Activated T-cell treated with anti-CD3 and anti-CD28 coated beads for 1 hour (primary cell): Measurements from ENCODE around the gene MS4A6E.
A peak's percentile ranks its signal among the peaks of the same experiment; 100 is the strongest.
"Not testable (repeated sequence)": the region's sequence is repeated elsewhere in the genome, so short reads cannot be mapped to it uniquely, and the experiment has no call there.

ENCODE experiments used
- DNase-seq: peaks from one replicate; pipeline ENCODE4 v3.0.0-alpha.2; 2020; ENCODE audit warnings: low read depth

Gene MS4A6E

DNA sequence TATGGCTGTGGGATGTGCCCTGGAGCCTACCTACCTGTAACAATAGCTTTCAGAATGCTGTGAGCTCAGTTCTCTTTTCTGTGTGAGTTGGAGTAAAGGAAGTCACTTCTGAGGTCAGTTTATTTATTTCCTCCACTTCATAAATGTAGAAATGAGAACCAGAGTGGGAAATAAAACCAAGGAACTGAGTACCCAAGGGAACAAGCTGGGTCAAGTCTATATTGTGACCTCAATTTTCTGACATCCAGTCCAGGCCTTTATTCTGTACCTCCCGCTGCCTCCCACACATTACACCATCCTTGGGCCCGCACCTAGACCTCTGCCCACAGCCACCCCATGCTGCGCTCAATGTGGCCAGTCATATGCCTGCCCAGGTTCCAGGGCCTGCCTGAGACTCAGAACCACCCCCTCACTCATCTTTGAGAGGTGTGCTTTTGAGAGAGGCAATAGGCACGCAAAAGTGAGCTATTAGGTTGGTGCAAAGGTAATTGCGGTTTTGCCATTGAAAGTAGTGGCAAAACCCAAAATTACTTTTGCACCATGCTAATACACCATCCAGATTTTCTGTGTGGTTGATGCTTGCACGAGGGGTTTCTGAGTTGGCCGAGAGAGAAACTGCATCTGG is 9.8 kb downstream of the MS4A6E start:
- DNase-seq, result no peak

DNA sequence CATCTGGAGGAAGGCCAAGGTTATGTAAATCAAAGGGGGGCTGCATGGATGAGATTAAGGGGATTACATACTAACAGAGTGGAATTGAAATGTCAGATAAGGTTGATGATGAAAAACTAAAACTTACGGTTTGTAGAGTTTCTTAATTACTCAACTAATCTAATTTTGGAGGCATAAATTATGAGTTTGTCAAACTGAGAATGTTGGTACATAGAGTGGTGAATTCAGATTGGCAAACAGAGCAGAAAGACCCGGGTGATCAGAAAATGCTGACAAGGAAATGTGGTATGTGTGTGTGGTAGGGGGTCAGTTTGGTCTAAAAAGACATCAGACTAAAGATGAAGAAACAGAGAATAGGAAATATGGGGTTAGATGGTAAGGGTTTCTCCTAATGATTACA is 11.0 kb downstream of the MS4A6E start:
- no peak for DNase-seq

DNA sequence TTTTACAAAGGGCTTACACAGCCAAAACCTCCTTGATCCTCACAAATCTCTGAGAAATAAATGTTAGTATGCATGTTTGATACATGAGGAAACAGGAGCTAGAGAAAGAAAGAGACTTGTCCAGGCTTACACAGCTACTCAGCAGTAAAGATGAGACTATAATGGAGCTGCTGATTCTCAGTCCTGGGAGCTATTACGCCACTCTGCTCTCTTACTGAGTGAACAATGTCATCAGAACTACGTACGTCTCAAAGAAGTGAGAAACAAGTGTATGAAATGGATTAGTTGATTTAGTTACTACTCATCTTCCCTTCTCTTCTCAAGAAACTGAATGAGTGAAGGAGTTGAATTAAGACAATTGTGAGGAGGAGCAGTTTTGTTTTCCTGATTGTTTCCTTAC is 12.3 kb downstream of the MS4A6E start:
- DNase-seq, result no peak

DNA sequence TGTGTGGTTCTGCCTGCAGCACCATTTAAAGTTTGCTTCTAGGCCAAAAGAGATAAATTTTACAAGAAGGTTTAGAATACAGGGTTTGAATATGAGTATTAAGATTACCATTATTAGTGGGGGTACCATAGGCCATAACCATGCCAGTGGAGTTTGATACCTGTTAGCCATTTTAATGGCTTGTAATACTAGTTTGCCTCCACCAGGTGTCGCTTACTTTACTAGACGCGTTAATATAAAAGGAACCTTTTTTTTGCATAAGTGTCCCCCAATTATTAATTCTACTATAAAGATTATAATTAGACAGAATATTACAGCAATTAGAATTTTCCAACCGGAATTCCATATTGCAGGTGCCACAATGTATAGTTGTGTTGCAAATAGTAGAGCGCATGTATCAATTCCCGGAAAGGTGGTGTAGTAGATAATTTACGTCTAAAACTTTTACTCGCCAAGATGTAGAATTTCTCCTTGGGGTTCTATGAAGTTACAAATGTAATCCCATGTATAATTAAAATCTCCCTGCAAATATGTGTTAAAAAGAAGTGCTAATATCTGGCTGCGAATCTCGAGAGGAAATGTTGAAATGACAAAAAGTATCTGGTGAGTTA is 16.1 kb downstream of the MS4A6E start:
- no peak for DNase-seq

DNA sequence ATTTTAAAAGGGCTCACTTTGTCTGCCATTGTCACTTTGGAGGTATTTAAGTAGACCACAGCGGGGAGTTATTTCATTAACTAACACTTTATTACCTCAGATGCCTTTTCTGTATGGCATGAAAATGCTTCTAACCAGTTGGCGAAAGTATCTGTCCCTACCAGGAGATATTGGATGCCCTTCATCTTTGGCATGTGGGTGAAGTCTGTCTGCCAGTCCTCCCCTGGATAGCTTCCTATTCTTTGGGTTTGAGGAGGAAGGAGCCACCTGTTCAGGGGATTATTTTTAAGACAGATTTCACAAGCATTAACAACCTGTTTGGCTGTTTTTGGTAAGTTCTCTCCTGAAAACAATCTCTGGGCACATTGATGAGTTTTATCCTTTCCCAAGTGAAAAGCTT is 17.1 kb downstream of the MS4A6E start:
- DNase-seq, result no peak

DNA sequence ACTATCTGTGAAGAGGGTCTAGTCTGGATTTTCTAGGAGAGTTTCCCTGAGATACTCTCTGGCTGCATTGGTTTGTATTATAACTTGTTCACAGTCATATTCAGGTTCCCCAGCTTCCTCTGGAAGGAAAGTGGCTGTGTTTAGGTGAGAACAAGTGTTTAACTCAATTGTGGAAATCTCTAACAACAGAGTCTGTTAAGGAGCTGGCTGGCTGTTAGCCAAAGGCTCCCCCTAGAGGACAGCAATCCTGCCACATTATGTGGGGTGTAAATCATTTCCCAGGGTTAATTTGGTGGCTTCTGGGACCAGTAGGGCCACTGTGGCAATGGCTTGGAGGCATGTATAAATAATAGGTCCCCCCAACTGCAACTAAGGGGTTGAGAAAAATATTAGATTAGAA is 18.4 kb downstream of the MS4A6E start:
- no peak for DNase-seq

DNA sequence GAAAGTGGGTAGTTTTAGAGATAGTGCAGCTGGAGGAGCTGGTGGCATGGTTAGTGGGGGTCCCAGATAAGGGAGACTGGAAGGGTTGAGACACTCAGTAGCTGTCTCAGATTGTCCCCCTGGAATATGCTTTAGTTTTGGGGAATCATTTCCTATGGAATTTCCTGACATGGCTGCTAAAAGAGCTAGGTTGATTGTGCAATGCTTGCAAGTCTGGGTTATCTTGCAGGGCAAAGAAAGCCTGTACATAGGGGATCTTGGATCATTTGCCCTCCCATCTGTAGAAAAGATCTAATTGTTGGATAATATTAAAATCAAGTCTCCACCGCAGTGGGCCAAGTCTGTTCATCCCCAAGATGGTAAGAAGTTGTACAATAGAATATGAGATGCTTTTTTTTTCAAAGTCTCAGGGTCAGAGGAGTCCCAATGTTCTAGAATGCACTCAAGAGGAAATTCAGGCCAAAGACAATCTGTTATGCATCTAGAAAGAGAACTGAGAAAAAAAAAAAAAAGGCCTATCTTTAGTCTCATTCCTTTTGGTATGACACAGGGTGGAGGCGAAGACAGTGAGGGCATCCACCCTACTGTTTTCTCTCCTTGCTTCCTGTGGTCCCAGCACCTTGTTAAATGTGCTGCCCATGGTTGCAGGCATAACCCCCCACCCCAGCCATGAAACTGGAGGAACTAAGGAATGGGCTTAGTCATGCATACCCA is 20.2 kb downstream of the MS4A6E start:
- DNase-seq, result no peak

DNA sequence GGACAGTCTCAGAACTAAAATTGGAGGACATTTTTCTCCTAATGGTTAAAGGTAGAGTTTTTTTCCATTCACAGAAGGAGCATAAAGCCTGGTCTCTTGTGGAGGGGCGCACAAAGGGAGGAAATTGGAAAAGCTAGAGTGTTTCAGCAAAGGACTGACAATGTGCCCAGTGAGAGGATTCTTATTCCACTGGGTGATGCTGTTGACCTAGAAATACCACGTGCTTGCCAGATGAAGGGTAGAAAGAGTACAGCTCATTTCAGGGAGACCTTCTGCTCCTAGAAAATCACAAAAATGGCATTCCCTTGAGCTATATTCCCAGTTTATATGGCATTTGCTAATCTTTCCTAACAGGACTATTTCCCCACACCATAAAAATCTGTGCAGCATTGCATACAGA is 21.1 kb downstream of the MS4A6E start:
- DNase-seq, result no peak

DNA sequence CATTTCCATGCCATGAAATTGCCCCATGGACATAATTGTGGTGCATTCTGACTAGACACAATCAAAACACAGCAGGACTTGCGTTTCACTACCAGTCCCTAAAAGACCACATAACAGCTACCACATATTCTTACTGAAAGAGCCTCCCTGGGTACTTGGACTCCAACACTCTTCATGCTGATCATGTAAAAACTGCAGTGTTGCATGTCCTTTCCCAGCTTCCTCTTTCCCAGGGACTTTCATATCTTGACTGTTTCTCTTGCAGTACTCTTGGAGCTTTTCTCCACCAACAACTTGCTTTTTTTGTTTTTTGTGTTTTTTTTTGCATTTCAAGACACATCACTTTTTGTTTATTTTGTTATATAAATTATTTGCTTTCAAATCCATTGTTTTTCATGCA is 22.9 kb downstream of the MS4A6E start:
- no peak for DNase-seq

DNA sequence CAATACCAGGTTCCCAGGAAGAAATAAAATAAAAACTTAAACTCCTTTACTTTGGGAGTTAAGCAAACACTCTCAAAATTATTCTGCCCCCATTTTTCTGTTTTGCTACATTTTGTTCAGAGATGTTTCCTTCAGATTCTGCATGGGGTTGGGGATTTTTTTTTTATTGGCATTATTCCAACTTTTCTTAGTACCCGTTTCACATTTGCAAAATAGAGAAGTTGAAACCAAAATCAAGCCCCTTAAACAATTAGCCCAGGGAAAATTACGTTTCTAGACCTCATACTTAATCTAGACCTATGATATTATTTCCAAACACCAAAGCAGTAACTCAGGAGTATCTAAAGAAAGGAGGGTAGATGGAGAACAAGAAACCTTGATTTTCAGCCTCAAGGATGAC is 30.7 kb downstream of the MS4A6E start:
- DNase-seq, result no peak

DNA sequence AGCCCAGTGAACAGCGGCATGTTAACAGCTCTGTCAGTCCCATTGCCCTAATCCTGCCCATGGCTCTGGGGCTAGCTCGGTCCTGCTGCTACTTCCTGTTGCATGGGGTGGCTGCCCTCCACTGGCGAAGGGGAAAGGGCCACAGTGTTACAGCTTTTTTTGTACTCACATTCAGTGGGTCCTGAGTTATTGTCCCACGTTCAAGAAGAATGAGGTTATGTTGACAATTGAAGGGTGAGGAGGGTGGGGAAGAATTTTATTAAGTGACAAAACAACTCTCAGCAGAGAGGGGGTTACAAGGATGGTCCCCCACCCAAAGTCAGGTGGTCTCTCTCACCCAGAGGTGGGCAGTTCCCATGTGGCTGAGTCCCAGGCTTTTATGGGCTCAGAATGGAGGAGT is 33.6 kb downstream of the MS4A6E start:
- DNase-seq, result no peak

DNA sequence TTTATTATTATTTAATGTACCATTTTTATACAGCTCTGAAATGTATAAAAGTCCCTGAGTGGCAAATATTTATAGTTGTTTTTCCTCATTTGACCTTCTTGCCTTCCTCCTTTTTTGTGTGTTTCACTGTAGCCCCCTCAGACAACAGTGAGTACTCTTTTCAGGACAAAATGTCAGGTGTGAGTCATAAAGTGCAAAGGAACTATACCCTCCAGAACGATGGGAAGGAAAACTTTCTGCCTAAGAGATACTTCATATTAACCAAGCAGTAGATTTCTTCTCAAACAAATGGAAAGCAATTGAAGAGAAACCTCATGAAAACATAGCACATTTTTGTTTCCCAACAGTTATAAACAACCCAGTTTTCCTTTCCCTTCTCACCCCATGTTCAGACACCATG is 35.2 kb downstream of the MS4A6E start:
- DNase-seq, result no peak

DNA sequence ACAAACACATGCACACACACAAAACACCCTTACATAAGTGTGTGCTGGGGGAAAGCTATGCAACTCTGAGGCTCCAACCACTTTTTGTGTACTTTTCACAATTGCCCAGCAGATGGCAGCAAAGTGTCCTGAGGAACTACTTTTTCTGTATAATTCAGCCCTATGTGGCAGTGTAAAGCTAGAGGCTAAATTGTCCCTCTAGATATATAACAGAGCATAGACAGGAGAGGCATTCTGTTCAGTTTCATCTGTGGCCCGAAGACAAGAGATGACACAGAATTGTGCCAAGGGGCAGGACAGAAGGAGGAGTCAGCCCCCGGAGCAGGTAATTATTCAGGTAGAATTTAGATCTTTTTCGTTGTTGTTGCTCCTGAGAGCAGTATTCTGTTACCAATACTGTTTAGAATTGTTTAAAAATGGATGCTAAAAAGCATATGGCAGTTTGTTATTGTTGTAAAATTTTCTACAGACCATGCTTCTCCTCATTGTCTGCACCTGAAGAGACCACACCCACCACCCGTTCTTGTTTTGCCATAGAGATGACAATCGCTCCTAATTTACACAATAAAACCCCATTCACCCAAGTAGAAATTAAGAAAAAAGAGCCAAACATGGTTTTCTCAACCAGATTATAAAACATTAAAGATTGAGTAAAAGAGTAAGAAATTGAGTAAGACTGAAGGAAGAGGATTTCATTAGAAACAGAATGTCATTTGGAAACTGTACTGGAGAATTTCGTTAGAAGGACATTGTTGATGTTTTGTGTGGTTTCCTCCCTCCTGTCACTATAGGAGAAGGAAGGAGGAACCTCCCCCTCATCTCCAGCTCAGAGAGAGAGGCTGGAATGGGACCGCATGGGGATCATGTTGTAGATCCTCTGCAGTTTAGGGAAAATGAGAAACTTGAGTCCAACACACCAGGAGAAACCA is 36.8 kb downstream of the MS4A6E start:
- peak; percentile 34 for DNase-seq

DNA sequence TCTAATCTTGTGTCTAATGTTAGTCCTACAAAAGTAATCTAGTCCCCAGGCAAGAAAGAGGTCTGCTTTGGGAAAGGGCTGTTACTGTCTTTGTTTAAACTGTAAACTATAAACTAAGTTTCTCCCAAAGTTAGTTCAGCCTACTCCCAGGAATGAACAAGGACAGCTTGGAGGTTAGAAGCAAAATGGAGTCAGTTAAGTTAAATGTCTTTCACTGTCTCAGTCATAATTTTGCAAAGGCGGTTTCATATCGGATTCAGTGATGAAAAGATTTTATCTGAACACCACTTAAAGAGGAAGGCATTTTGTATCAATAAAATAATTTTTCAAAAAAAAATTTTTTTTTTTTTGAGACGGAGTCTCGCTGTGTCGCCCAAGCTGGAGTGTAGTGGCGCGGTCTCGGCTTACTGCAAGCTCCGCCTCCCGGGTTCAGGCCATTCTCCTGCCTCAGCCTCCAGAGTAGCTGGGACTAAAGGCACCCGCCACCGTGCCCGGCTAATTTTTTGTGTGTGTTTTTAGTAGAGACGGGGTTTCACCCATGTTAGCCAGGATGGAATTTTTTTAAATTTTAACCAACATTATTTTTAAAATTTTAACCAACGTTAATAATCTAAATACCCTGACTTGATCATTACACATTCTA is 39.3 kb downstream of the MS4A6E start:
- DNase-seq, result not testable (repeated sequence)

DNA sequence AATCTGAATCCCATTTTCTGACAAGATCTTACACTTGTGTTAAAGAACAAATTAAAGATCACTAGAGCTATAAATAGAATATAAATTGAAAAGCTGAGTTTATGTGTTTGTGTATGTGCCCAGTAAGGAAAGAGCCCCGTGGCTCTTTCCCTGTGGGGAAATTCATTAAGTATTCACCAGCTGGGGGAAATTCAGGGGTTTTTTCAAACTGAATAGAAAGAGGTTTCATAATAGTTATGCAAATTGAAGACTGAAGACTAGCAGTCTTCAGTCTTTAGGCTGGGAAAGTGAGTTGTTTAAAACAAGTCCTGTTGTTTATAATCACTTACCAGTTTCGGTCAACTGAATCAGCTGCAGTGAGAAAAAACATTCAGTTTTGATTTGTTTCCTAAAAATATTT is 40.0 kb downstream of the MS4A6E start:
- no peak for DNase-seq

DNA sequence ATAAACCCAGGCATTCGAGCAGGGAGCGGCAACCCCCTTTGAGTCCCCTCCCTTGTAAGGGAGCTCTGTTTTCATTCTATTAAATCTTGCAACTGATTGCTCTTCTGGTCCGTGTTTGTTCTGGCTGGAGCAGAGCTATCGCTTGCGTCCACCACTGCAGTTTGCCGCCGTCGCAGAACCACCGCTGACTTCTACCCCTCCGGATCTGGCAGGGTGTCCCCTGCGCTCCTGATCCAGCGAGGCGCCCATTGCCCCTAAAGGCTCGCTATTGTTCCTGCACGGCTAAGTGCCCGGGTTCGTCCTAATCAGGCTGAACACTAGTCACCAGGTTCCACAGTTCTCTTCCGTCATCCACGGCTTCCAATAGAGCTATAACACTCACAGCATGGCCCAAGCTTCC is 40.8 kb downstream of the MS4A6E start:
- DNase-seq, result no peak

DNA sequence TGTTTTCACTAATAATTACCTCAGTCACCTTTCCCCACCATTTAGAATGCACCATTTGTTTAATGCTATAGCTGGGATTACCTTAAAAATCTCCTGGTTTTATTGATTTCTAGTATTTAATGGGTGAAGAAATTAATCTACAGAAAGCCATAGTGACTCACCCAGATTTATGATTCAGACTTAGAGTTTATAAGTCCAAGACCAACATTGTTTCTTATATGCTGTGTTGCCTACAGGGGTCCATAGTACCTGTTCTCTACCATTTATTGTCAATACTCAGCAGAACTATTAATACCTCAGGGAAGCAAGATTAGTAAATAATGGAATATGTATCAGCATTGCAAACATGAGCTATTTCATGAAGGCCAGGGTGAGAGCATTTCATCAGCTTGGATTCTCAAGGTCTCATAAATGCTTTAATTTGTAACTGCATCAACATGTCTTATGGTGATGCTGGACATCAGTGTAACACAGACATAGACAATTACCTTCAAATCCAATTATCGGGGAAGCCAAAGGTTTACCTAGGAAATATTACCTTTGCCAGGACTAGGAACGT is 43.3 kb downstream of the MS4A6E start:
- no peak for DNase-seq

DNA sequence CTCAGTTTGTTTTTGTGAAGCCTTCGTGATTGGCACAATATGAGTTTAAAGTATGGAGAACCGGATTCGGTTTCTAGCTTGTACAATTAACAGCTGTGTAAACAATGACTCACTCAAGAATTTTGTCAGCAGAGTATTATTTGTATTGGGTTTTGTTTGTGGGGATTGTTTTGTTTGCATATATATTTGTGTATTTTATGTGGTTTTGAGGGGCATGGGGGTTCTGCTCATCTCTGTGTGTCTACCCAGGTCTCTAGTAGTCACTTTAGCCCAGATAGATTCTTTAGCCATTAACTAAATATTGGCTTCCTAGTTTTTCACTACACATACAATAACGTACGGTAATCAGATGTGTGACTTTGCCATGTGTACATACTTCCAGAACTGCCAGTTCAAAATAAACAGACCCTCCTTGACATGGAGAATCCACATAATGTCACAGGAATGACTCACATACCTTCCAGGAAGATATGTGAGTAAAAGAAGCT is 43.8 kb downstream of the MS4A6E start:
- no peak for DNase-seq

DNA sequence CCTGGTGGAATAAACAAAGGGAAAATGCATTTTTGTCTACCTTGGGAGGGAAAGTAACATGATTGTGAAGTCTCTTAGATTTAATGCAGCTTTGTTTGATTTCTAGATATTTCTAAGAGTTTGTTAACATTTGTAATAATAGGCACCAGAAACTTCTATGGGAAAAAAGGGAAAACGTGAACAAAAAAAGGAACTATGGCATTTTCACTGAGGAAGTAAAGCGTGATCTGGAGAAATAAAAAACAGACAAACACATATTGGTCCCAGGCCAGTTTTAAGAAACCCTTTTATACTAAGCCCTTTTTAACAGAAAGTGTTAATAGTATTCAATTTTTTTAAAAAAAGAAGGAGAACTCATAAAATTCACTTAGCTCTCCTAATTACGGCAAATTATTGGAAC is 44.3 kb downstream of the MS4A6E start:
- DNase-seq, result no peak

DNA sequence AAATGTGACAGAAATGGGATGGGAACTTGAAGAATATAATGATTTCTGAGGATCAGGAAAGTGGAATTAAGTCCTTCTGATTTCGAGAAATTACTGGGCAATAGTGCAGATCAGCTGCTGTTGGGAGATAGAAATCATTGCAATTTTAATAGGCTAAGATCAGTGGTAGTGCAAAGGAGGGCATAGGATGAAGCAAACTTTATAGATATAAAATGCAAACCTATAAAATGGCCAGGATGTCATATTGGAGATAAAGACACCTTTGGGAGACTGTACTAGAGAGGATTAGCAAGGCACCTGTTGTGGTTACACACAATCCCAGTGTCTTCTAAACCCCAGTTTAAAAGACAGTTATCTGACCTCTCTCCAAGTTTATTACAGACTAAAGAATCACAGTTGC is 44.8 kb downstream of the MS4A6E start:
- DNase-seq, result no peak

DNA sequence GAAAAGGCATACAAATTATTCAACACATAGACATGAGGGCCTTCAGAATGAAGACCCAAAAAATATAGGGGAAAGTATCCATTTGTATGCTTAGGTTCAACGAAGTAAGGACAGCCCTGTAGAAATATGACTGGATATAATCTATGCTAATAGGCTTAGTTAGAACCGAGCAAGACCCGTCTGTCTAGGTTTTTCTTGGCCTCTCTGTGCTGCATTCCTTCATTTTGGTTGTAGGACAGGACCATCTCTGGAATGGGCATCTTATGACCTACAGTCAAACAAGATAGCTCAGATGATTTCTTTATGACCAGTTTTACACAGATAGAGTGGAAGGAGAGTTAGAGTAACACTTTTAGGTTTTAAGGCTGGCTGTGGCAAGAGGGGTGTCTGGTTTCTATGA is 45.7 kb downstream of the MS4A6E start:
- DNase-seq, result no peak

DNA sequence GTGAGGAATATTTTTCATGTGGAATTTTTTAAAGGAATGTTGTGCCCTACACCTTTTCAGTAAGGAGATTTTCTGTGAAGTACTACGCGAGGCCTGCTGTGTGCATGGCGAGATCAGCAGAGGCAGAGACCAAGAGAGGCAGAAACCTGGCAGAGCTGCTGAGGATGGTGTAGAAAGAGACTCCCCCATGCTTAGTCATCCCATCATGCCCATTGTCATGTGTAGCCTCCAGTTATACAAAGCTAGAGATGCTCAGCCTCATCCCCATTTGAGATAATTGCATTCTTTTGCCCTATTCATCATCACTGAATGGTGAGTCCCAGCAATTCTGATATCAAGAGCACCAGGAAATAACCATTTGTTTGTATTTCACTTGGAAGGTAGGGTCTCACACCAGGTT is 48.3 kb downstream of the MS4A6E start:
- no peak for DNase-seq
